Gastrocnemius medialis (tissue), 4 donors: ENCODE data around the gene GRAP2. TPM values are rescaled to one million over a fixed set of nuclear protein-coding genes. Genes with fewer than 3 reads are reported as not detected.

Source experiments
- ATAC-seq, 2 donors: fragments of 150-250 bp; one replicate each; pipeline ENCODE4 v1.9.1; 2016
- DNase-seq, 2 donors: peaks; one replicate each; pipeline ENCODE4 v3.0.0-alpha.2; 2019
- H3K27ac ChIP-seq, 4 donors: fragments of 200-600 bp; sonication (generic); 1 replicate in 1 of 4; 2 replicates in 3 of 4; pipeline ENCODE4 v1.5.1; 2016 to 2018; ENCODE audit warnings: mild to moderate bottlenecking in 2 of 4, moderate library complexity in 1 of 4
- H3K27me3 ChIP-seq, 3 donors: fragments of 200-600 bp; sonication (generic) in 2 of 3; 1 replicate in 1 of 3; 2 replicates in 2 of 3; pipeline versions ENCODE4 v1.5.1 to v1.6.0; 2016 to 2019; ENCODE audit warnings: mild to moderate bottlenecking in 1 of 3, moderate library complexity in 1 of 3
- H3K36me3 ChIP-seq, 2 donors: fragments of 200-600 bp; sonication (generic) in 1 of 2; one replicate each; pipeline ENCODE4 v1.5.1; 2017 to 2018
- H3K4me1 ChIP-seq, 2 donors: fragments of 200-600 bp; sonication (generic) in 1 of 2; one replicate each; pipeline ENCODE4 v1.5.1; 2016 to 2017; ENCODE audit warnings: mild to moderate bottlenecking in 2 of 2
- H3K4me3 ChIP-seq, 4 donors: fragments of 200-600 bp; sonication (generic) in 3 of 4; 1 replicate in 1 of 4; 2 replicates in 3 of 4; pipeline ENCODE4 v1.5.1; 2016 to 2019; ENCODE audit warnings: mild to moderate bottlenecking in 2 of 4
- H3K9me3 ChIP-seq, 3 donors: fragments of 200-600 bp; sonication (generic) in 2 of 3; 1 replicate in 1 of 3; 2 replicates in 2 of 3; pipeline ENCODE4 v1.5.1; 2016 to 2019
- POLR2A ChIP-seq, 2 donors: fragments of 450-650 bp; IDR thresholded peaks; one replicate each; pipeline ENCODE4 v1.6.1; 2017; ENCODE audit warnings: antibody characterized with exemption in 2 of 2, mild to moderate bottlenecking in 2 of 2, moderate library complexity in 2 of 2
- in situ Hi-C, 4 donors: fragments of 200-750 bp; cut with MboI; loops; one replicate each; pipeline versions ENCODE4 v1.15.0 to v1.8.0; 2017; ENCODE audit warnings: low sequenced_read_pairs in 4 of 4
- intact Hi-C: fragments of 100-400 bp; cut with DNase I; formaldehyde crosslinking; loops from one replicate; pipeline ENCODE4 v1.15.1; 2023; ENCODE audit warnings: low total_unique reads
- total RNA-seq, 4 donors: library from RNA; depleted of rRNA; stranded (reverse); fragments of >200 nt; gene quantifications; one replicate each; pipeline versions ENCODE4 v1.1.0 to v1.2.3, GENCODE V29; 2016
- TF ChIP-seq, protein P1 (sequence below), 5 experiments: fragments of 450-650 bp in 3 of 5; fragments of 200-600 bp in 2 of 5; sonication (generic) in 2 of 5; IDR thresholded peaks in 4 of 5; conservative IDR thresholded peaks in 1 of 5; 1 replicate in 4 of 5; 2 replicates in 1 of 5; pipeline ENCODE4 v1.5.1; 2016 to 2019; ENCODE audit warnings: antibody characterized with exemption in 5 of 5, mild to moderate bottlenecking in 3 of 5, moderate library complexity in 3 of 5

The GRAP2 gene
- under 1 TPM in 2 of 4 donors, not detected in 2; 0.07 to 0.97 TPM for total RNA-seq

GRCh38 chr22:39900306-39901227 is at the start of gene GRAP2:
GRAP2 (plus strand) TSS chr22:39901084; CDS start chr22:39947107, 46,023 bp downstream.
- no peak within 1 kb of the TSS for H3K27ac ChIP-seq
- H3K4me1 ChIP-seq = no peaks in the 10 kb centered on the region
- no peak for ATAC-seq
- peaks cover 0 to 8% (median 0%) of the 10 kb centered on the region in 3 donors for H3K27me3 ChIP-seq
- TF ChIP-seq POLR2A (IDR thresholded peaks at IDR 0.05) = no peak
- TF ChIP-seq, protein P1, sequence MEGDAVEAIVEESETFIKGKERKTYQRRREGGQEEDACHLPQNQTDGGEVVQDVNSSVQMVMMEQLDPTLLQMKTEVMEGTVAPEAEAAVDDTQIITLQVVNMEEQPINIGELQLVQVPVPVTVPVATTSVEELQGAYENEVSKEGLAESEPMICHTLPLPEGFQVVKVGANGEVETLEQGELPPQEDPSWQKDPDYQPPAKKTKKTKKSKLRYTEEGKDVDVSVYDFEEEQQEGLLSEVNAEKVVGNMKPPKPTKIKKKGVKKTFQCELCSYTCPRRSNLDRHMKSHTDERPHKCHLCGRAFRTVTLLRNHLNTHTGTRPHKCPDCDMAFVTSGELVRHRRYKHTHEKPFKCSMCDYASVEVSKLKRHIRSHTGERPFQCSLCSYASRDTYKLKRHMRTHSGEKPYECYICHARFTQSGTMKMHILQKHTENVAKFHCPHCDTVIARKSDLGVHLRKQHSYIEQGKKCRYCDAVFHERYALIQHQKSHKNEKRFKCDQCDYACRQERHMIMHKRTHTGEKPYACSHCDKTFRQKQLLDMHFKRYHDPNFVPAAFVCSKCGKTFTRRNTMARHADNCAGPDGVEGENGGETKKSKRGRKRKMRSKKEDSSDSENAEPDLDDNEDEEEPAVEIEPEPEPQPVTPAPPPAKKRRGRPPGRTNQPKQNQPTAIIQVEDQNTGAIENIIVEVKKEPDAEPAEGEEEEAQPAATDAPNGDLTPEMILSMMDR (IDR thresholded peaks at IDR 0.05 in 4 of 5, conservative IDR thresholded peaks at IDR 0.05 in 1 of 5) = no peak
- in situ Hi-C loops = no loop called here
- H3K4me3 ChIP-seq = no peak within 1 kb of the TSS
- no peaks in the 10 kb centered on the region for H3K9me3 ChIP-seq
- intact Hi-C loops = no loop called here
- no peaks in the 10 kb centered on the region for H3K36me3 ChIP-seq
- no peak for DNase-seq

- in situ Hi-C loops = no loop called here
Observed at GRCh38 chr22:39851606-39852315, 49.1 kb upstream of the GRAP2 start.

DNA sequence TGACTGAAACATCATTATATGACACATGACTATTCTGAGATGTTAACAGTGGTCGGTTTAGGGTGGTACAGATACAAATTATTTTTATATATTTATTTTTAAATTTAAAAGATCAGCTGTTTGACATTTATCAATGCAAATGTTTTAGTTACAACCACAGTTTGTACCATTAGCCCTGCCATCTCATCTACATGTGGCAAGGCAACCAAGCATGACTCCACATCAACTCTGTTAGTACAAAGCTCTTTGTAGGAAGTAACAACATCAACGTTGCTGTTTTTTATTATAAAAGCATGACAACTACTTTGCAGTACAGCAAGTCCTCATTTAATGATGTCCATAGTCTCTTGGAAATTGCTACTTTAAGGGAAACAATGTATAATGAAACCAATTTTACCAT is 48.1 kb upstream of the GRAP2 start:
- in situ Hi-C loops (no loop called here), intact Hi-C loops (no loop called here)
- DNase-seq (no peak), ATAC-seq (no peak)
- Histone ChIP-seq H3K9me3 (no peaks in the 10 kb centered on the region), H3K27me3 (no peaks in the 10 kb centered on the region), H3K27ac (no peak overlapping the region), H3K4me1 (no peaks in the 10 kb centered on the region), H3K36me3 (no peaks in the 10 kb centered on the region), H3K4me3 (no peak overlapping the region)
- TF ChIP-seq POLR2A (IDR thresholded peaks at IDR 0.05) = no peak
- TF ChIP-seq, protein P1 (IDR thresholded peaks at IDR 0.05 in 4 of 5, conservative IDR thresholded peaks at IDR 0.05 in 1 of 5) = no peak

More at GRCh38 chr22:39851606-39852315, 49.1 kb upstream of the GRAP2 start:
- TF ChIP-seq, protein P1 (IDR thresholded peaks at IDR 0.05 in 4 of 5, conservative IDR thresholded peaks at IDR 0.05 in 1 of 5) = no peak
- TF ChIP-seq POLR2A (IDR thresholded peaks at IDR 0.05) = no peak
- no peak overlapping the region for H3K27ac ChIP-seq
- no peaks in the 10 kb centered on the region for H3K36me3 ChIP-seq
- H3K27me3 ChIP-seq = no peaks in the 10 kb centered on the region
- ATAC-seq (no peak), DNase-seq (no peak)
- no peak overlapping the region for H3K4me3 ChIP-seq
- H3K9me3 ChIP-seq = no peaks in the 10 kb centered on the region
- intact Hi-C loops = no loop called here
- no peaks in the 10 kb centered on the region for H3K4me1 ChIP-seq

DNA sequence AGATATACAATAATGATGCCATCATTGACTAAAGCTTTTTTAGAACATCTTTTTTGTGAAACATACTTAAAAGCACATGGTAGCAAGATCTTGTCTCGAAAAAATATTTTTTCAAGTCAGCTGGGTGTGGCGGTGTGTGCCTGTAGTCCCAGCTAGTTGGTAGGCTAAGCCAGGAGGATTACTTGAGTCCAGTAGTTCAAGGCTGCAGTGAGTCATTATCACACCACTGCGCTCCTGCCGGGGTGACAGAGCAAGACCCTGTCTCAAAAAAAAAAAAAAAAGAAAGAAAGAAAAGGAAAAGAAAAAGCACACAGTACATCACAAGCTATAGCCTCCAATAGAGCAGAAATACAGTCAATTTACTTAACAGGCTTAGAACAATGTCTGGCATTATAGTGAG is 44.3 kb upstream of the GRAP2 start:
- peaks cover 3 to 8% (median 4%) of the 10 kb centered on the region in 3 donors for H3K27me3 ChIP-seq
- H3K4me1 ChIP-seq = no peaks in the 10 kb centered on the region
- no peak for ATAC-seq
- no peak overlapping the region for H3K27ac ChIP-seq
- in situ Hi-C loops (no loop called here), intact Hi-C loops (no loop called here)
- no peaks in the 10 kb centered on the region for H3K9me3 ChIP-seq
- H3K4me3 ChIP-seq = no peak overlapping the region
- H3K36me3 ChIP-seq = no peaks in the 10 kb centered on the region
- DNase-seq = no peak
- TF ChIP-seq POLR2A (IDR thresholded peaks at IDR 0.05) = no peak
- TF ChIP-seq, protein P1 (IDR thresholded peaks at IDR 0.05 in 4 of 5, conservative IDR thresholded peaks at IDR 0.05 in 1 of 5) = no peak
